Ascending aorta (tissue), 2 donors: Measurements from ENCODE around the gene SGSM2. TPM values are rescaled to one million over a fixed set of nuclear protein-coding genes. Genes with fewer than 3 reads are reported as not detected.
A peak's percentile ranks its signal among the peaks of the same experiment; 100 is the strongest.

Experiments
- DNase-seq, 2 donors: peaks; one replicate each; pipeline ENCODE4 v3.0.0-alpha.2; 2019; ENCODE audit warnings: low spot score in 2 of 2
- H3K27ac ChIP-seq, 2 donors: fragments of 200-600 bp; sonication (generic); one replicate each; pipeline ENCODE4 v1.5.1; 2016 to 2017; ENCODE audit warnings: mild to moderate bottlenecking in 1 of 2
- H3K27me3 ChIP-seq: fragments of 200-600 bp; sonication (generic); one replicate; pipeline ENCODE4 v1.5.1; 2017
- H3K36me3 ChIP-seq, 2 donors: fragments of 200-600 bp; sonication (generic); one replicate each; pipeline ENCODE4 v1.5.1; 2016
- H3K4me1 ChIP-seq, 2 donors: fragments of 200-600 bp; sonication (generic); one replicate each; pipeline ENCODE4 v1.5.1; 2016 to 2017; ENCODE audit warnings: mild to moderate bottlenecking in 1 of 2
- H3K4me3 ChIP-seq, 2 donors: fragments of 200-600 bp; sonication (generic); one replicate each; pipeline ENCODE4 v1.5.1; 2016 to 2017; ENCODE audit warnings: mild to moderate bottlenecking in 1 of 2
- H3K9me3 ChIP-seq, 2 donors: fragments of 200-600 bp; sonication (generic); one replicate each; pipeline ENCODE4 v1.5.1; 2016
- CTCF ChIP-seq, 3 experiments: fragments of 200-600 bp in 2 of 3; fragments of 450-650 bp in 1 of 3; sonication (generic) in 2 of 3; IDR thresholded peaks; one replicate each; pipeline ENCODE4 v1.5.1; 2016 to 2019; ENCODE audit warnings: antibody characterized with exemption in 3 of 3, mild to moderate bottlenecking in 1 of 3, moderate library complexity in 1 of 3
- intact Hi-C: fragments of 100-400 bp; cut with DNase I; formaldehyde crosslinking; loops from one replicate; pipeline ENCODE4 v1.15.1; 2023
- total RNA-seq: library from RNA; depleted of rRNA; stranded (reverse); fragments of >200 nt; gene quantifications from one replicate; pipeline ENCODE4 v1.1.0, GENCODE V29; 2016

The SGSM2 gene
- total RNA-seq, 1 donor from 2014 or later: 127 TPM

GRCh38 chr17:2321399-2321798 is 15.9 kb upstream of the SGSM2 start:
- Histone ChIP-seq H3K27ac (no peak overlapping the region), H3K27me3 (no peaks in the 10 kb centered on the region), H3K4me3 (no peak overlapping the region), H3K9me3 (no peaks in the 10 kb centered on the region), H3K4me1 (no peaks in the 10 kb centered on the region), H3K36me3 (peaks cover 46 to 59% of the 10 kb centered on the region in 2 donors)
- intact Hi-C loops: no loop called here
- no peak for TF ChIP-seq CTCF (IDR thresholded peaks at IDR 0.05)
- DNase-seq: no peak

GRCh38 chr17:2323629-2324314 is 13.5 kb upstream of the SGSM2 start:
- H3K27me3 ChIP-seq: no peaks in the 10 kb centered on the region
- H3K4me3 ChIP-seq: no peak overlapping the region
- TF ChIP-seq CTCF (IDR thresholded peaks at IDR 0.05): no peak
- intact Hi-C loops: no loop called here
- no peak overlapping the region for H3K27ac ChIP-seq
- H3K9me3 ChIP-seq: no peaks in the 10 kb centered on the region
- peaks cover 59 to 79% of the 10 kb centered on the region in 2 donors for H3K36me3 ChIP-seq
- DNase-seq: no peak
- H3K4me1 ChIP-seq: no peaks in the 10 kb centered on the region

- H3K36me3 ChIP-seq: peaks cover 61 to 82% of the 10 kb centered on the region in 2 donors
These were observed 6.0 kb upstream of the SGSM2 start for GRCh38 chr17:2331303-2331702.

GRCh38 chr17:2335726-2336214 is 1.5 kb upstream of the SGSM2 start:
- no peaks in the 10 kb centered on the region for H3K27me3 ChIP-seq
- no peaks in the 10 kb centered on the region for H3K9me3 ChIP-seq
- peak overlapping the region; percentile 95 to 98 for H3K4me3 ChIP-seq
- H3K36me3 ChIP-seq: peaks cover 39 to 41% of the 10 kb centered on the region in 2 donors
- DNase-seq: no peak
- H3K27ac ChIP-seq: peak overlapping the region; percentile 86 to 89
- H3K4me1 ChIP-seq: peaks cover 11 to 13% of the 10 kb centered on the region in 2 donors
- intact Hi-C loops: loop anchor here (5.0 kb wide), 1 partner anchor 33 kb away; the partner anchor contains the start of genes SMG6 and SRR
- no peak for TF ChIP-seq CTCF (IDR thresholded peaks at IDR 0.05)

More at GRCh38 chr17:2331303-2331702, 6.0 kb upstream of the SGSM2 start:
- no peak for DNase-seq
- TF ChIP-seq CTCF (IDR thresholded peaks at IDR 0.05): no peak
- intact Hi-C loops: no loop called here
- Histone ChIP-seq H3K4me3 (no peak overlapping the region), H3K27me3 (no peaks in the 10 kb centered on the region), H3K27ac (no peak overlapping the region), H3K4me1 (peaks cover 7 to 8% of the 10 kb centered on the region in 2 donors), H3K9me3 (no peaks in the 10 kb centered on the region)

GRCh38 chr17:2336215-2336851 is 968 bp upstream of the SGSM2 start, which contains the start of gene TSR1:
Gene TSR1, minus strand, starts transcription at chr17:2336457. Its CDS starts 30 bp downstream, at chr17:2336427.
- peak within 1 kb of the TSS; percentile 86 to 89 for H3K27ac ChIP-seq
- intact Hi-C loops: loop anchor here (5.0 kb wide), 1 partner anchor 34 kb away; the partner anchor contains the start of genes SMG6 and SRR
- DNase-seq: peak; percentile 57 to 92

More at GRCh38 chr17:2336215-2336851, 968 bp upstream of the SGSM2 start, which contains the start of gene TSR1:
- no peaks in the 10 kb centered on the region for H3K9me3 ChIP-seq
- peak within 1 kb of the TSS; percentile 95 to 98 for H3K4me3 ChIP-seq
- TF ChIP-seq CTCF (IDR thresholded peaks at IDR 0.05): peak in 1 of 3 experiments; percentile 33
- H3K4me1 ChIP-seq: peaks cover 11 to 13% of the 10 kb centered on the region in 2 donors
- no peaks in the 10 kb centered on the region for H3K27me3 ChIP-seq
- H3K36me3 ChIP-seq: peaks cover 35 to 36% of the 10 kb centered on the region in 2 donors
